HS-27A (cell line): ENCODE measurements around the gene STC2.
"Not testable (repeated sequence)": the region's sequence is repeated elsewhere in the genome, so short reads cannot be mapped to it uniquely, and the experiment has no call there.

Experiments used
- DNase-seq: peaks from one replicate; pipeline ENCODE4 v3.0.0-alpha.2; 2012; ENCODE audit warnings: low read depth, missing footprints

The STC2 gene

DNA sequence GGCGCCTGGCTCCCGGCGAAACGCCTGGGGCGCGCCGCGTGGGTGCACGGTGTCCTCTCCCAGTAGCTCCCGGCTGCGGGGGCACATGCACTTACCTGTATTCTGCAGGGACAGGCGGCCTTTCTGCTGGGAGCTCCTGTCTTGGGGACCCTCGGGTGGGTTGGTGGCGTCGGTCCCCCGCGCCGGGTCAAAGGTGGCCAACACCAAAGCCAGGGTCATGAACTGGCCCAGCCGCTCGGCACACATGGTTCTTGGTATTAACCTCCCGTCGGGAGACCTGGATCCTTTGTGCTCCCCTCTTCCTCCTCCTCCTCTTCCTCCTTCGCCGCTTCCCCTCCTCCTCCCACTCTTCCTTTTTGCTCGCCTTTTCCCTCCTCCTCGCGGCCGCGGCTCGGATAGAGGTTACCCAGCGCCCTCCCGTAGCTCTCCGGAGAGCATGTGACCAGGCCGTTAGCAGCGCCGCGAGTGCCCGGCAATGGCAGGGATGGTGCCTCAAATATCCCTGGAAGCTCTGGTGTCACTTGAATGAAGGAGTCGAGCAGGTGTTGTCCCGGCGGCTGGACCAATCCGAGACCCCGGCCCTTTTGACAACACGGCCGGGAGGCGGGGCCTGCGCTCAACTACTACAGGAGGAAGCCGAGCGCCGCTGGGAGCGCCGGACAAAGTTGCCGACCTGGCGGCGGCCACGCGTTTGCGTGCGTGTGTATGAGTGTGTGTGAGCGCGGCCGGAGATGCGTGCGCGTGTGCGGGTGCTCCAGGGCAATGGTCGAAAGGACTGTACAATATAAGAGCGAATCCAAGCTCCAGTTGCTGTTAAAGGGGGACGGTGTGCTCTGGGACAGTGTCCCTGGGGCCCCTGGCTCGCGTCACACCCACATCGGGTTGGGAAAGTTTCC, at the start of gene STC2:
TSS of gene STC2 (minus strand) at position 467 of the 896 bp plus-strand sequence. CDS start at position 246, 221 bp downstream.
- DNase-seq, result peak; percentile 78

GRCh38 chr5:173371400-173371799, 43.2 kb upstream of the STC2 start:
- DNase-seq, result no peak

DNA sequence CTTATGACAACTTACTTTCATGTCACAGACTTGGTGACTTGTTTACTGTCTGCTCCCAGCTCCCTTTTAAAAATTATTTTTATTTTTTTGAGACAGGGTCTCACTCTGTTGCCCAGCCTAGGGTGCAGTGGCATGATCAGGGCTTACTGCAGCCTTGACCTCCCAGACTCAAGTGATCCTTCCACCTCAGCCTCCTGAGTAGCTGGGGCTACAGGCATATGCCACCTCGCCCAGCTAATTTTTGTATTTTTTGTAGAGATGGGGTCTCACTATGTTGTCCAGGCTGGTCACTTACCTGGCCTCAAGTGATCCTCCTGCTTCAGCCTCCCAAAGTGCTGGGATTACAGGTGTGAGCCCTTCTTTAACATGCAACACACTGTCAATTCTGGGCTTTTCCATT, 35.2 kb upstream of the STC2 start:
- DNase-seq, result not testable (repeated sequence)

GRCh38 chr5:173355561-173355960, 27.3 kb upstream of the STC2 start:
- DNase-seq, result no peak

- DNase-seq, result no peak
These were observed 26.4 kb upstream of the STC2 start for GRCh38 chr5:173354645-173355044.

DNA sequence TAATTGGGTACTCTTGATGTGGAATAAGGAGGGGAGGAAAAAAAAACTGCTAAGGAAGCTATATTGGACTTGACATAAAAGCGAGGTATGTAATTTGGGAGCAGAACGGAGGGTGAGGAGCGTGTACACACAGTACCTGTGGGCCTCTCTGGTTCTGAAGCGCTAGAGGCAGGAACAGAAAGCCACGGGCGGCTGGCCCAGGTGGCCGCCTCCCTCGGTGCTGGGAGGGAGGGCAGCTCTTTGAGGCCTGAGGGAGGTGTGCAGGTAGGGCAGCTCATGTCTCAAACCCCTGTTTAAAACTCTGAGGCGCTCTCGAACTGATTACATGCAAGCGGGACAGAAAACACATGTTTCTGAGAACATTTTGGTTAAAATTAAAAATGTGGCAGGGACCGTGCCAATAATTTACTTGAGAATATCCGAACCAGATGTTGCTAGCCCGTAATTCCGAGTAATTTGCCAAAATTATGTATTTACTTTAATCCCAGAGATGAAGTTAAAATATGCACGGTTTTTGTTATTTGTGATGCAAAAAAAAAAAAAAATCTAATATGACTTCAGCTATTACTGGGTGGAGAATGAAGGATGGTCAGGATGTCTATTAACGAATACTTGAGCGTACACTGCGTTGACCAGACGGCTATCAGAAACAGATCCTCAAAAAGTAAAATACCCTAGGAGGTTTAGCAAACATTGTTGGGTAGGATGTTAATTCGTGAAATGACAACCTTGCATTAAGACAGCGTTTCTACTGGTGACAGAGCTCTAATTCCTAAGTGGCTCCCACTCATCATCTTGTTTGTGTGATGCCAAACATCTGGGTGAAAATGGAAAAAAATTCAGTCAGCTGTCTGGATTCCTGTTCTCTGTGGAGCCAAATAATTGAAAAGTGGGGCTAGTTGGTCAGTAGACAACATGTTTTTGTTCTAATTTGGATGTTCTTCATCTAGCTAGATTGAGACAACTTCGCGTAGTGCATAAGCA, 24.4 kb upstream of the STC2 start:
- no peak for DNase-seq

DNA sequence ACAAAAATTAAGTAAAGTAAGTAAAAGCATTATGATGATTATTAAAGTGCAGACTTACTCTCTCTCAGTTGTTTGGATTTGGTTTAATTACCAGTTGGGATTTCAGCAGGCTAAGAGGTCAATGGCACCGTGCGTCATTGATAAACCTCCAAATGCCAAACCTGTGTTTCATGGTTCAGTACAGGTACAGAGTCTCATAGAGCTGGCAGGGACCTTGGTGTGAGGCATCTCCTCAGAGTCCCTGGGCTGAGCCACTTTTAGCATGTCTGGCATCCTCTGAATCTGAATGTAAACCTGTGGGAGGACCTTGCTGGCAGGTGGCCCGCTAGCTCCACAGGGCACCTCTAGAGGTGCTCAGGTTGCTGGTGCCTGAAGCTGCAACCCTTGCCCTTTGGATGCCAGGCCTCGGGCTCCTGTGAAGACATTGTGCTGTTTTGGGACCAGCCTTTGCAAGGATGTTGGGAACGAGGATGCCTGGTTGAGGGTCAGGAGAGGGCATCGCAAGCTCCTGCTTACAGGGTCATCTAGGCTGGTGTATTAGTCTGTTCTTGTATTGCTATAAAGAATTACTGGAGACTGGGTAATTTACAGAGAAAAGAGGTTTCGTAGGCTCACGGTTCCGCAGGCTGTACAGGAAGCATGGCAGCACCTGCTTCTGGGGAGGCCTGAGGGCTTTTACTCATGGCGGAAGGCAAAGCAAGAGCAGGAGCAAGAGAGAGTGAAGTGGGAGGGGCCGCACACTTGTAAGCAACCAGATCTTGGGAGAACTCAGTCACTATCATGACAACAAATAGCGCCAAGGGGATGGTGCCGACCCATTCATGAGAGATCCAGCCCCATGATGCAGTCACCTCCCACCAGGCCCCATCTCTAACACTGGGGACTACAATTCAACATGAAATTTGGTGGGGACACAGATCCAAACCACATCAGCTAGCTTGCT, 14.9 kb upstream of the STC2 start:
- no peak for DNase-seq

DNA sequence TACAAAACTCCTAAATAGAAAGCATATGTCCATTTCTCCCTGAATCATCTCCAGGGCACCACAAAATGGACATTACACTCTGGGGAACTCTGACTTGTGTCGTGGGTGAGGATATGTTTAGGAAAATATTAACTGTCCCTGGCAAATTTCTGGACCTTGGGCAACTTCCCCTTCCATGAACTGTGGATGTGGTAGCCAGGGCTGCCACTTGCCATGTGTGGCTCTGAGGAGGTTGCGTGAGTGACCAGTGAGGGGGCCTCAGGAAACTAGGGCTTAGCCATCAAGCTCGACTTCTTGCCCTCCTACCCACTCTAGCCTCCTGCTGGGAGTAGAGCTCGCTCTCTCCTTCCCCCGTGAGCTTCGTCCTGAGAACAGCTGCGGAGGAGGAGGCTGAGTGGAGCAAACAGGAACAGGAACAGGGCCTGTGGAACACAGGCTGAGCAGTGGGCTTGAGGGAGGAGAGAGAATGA, 13.8 kb upstream of the STC2 start:
- no peak for DNase-seq

DNA sequence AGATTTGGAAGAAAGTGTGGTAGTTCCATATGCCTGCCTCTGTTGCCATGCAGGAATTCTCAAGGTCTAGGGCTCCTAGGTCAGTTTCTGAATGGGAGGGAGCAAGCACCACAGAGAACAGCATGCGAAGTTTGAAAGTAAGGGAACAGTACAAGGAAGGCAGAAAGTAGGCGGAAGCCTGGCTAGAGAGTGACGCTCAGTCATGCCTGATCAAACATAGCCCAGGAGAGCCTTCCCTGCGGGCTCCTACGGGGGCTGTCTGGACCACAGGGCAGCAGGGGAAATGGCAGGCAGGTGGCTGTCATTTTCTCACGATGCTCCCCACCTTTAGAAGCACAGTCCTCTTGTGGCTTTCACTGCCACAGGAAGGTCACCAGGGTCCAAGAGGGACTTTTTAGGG, 12.8 kb upstream of the STC2 start:
- DNase-seq, result no peak

DNA sequence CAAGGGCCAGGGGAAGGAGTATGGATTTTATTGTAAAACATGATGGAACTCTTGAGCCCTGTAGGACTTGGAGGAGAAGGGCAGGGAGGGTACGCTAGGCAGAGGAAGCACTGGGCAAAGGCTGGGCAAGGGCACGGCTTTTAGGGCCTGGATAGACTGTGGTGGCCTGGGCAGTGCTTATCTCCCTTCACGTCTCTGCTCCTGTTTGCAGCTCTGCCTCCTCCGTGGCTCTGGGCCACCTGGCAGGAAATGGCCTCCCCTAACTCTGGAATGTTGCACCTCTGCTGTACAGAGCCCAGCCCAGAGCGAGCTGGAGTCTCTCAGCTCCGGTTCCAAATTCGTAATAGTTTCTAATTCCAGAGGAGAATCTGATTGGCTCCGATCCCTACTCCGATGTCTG, 12.2 kb upstream of the STC2 start:
- DNase-seq, result no peak

- no peak for DNase-seq
These were observed 11.1 kb upstream of the STC2 start for GRCh38 chr5:173339286-173339685.

DNA sequence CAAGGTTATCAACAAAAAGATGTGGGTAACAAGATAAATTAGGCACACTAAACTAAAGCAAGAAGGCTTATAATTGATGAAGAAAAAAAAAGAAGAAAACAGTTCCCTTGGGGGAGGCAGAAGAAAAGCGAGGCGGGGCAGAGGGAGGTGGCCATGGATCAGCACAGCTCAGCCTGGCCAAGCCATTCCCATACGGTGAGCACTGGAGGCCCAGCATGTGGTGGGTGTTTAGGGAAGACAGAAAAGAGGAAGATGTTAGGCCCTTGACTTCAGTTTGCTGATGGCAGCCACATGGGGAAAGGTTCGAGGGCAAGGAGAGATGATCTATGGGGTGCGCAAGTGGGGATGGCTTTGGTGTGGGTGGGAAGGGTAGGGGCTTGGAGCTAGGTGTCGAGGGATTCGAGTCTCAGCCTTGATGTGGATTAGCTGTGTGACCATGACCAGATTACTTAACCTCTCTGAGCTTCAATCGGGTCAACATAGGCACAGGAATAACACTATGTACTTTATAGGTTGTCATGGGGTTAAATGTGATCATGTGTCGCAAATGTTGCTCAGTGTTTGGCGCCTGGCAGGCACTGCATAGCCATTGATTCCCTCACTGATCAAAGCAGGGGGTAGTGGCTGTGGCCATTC, 10.3 kb upstream of the STC2 start:
- no peak for DNase-seq

GRCh38 chr5:173334808-173335207, 6.6 kb upstream of the STC2 start:
- no peak for DNase-seq

- no peak for DNase-seq
These were observed 5.9 kb upstream of the STC2 start for GRCh38 chr5:173333925-173334661.

GRCh38 chr5:173331956-173332479, 3.8 kb upstream of the STC2 start:
- no peak for DNase-seq

DNA sequence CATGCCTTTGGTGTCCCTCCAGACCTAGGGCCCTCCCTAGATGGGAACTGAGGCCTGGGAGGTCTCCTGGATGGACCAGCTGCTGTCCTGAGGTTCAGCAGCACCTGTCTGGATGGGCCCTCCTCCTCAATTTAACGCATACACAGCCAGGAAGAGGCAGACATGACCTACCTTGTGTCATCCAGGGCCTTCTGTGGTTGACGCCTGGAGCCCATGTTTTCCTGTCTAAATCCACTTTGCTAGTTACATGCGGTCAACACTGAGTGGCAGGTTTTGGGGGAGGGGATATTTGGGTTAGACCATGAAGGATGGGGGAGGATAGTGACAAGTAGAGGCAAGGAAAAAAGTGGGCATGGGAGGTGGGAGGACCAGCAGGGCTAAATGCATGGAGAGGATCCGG, 3.1 kb upstream of the STC2 start:
- no peak for DNase-seq

DNA sequence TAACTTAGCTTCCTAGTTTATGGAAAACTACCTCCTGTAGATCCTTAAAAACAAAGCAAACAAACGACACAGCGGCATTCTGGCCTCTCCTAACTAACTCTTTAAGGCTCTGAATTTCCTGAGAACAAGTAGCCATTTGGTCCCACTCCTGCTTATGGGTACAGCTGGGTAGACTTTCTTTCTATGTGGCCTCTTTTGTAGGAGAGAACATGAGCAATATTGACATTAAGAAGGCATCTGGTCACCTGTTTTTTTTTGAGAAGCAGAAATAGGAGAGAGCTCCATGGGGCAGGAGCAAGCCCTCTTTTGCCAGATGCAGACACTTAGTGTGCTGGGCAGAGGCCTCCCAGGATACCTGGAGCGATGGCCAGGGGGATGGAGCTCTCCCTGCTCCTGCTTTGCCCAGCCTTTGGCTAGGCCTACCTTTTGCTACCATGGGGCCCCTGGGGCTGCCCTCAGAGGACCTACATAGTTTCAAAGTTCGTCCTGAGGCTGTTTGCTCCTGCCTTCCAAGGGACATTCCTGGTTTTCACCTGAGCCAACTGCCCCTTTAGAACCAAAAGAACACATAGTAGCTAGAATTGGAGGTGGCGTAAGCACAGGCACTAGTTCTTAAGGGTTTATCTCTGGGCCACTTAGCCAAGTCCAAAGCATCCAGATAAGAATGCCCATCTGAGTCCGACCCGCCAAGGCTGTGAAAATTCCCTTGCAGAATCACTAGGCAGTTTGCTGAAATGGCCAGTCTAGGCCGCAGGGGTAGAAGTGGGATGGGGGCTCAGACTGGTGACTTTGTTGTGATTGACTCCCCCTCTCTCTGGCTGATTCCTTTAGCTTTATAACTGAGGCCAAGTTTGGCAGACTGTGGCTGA, 2.4 kb upstream of the STC2 start:
- no peak for DNase-seq

DNA sequence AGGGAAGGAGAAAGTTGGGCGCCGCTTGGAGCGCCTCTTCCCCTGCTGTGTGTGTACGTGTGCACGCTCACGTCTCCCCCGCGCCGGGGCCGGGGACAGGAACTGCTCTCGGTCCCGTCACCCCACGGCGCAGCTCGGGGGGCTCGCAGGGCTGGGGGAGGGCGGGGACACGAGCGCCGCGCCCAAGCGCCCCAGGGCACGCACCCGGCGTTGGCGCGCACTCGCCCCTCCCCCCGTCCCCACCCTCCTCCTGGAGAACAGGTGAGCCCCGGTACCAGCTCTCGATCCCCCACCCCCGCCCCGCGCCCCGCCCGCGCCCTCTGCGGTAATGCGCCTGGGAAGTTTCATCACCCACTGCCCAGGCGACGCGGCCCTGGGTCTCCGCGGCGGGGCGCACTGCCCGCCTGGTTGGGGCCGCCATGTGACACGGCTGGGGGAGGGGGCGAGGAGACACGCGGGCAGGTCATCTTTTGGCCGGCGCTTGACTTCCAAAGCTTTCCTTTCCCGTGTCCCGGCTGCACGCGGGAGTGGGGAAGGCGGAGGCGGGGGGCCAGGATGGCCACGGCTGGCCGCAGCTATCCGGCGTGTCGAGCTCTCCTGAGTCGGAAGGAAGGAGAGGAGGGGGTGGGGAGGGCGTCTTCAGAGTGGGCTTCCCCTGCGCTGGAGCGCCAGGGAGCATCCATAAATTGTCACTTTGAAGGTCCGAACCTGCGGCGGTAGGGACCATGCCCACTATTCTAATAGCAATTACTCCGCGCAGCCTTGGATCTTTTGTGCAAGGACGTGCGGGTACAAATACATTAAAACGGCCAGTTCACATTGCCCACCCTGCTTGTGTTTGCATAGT, 1.5 kb upstream of the STC2 start:
- no peak for DNase-seq
